HG03039 (cell line): ENCODE results near the gene SMKR1.
"Not testable (repeated sequence)": the region's sequence is repeated elsewhere in the genome, so short reads cannot be mapped to it uniquely, and the experiment has no call there.

Source experiments
- ATAC-seq: cut with Tn5 transposase; IDR thresholded peaks from one replicate; pipeline ENCODE4 v1.9.1; 2021; ENCODE audit warnings: mild to moderate bottlenecking, moderate library complexity; ENCODE audit not compliant: unreplicated experiment

Gene SMKR1

DNA sequence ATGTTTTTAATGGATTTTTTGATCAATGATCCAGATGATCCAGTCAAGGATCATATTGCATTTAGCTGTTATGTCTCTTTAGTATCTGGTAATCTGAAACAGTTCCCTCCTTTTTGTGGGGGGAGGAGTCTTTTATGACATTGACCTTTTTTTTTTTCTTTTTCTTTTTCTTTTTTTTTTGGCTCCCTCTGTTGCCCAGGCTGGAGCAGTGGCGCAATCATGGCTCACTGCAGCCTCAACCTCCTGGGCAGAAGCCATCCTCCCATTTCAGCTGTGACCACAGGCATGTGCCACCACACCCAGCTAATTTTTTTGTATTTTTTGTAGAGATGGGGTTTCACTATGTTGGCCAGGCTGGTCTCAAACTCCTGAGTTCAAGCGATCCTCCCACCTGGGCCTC lies 22.1 kb downstream of the SMKR1 start:
- ATAC-seq, result not testable (repeated sequence)

DNA sequence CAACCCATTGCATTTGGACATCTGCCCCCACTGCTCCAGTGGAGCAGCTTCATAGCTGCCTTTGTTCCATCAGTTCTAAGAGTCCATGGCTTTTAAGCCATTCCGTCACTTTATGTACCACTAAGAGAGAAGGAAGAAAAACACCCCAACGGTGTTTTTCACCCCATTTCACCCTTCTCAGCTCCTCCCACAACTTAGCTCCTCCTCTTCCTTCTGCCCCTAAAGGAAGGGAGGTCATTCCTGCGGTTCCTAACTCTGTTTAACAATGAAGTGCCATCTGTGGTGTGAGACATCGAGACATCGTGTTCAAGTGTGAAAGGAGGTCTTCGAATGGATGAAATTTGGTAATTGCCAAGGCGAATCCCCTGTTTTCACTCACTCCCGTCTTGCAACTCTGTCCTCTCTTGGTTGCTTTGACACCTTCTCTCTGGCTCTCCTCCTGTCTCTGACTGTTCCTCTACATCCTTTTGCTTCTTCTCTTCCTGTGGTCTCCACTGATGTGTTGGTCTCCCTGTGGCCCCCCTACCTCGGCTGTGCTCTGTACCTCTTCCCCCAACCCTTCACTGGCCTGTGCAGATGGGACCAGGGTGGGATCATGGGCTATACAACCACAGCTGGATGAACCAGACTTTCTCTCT lies 23.0 kb downstream of the SMKR1 start:
- no peak for ATAC-seq

DNA sequence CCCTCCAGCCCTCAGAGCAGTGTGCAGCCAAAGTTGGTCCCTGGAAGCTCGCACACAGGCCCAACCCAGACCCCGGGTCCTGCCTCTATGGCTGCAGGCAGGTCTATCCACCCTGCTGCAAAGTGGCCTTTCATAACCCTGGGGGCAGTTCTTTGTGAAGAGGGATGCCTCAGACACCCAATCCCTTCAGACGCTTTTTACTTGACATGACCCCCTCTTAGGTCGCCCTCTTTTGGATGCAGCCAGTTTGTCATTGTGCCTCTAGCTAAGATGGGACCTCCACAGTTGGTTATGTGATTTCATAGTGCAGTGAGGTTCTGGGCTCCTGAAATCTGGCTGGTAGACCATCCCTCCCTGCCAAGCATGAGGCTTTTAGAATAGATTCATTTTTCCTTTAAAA lies 27.3 kb downstream of the SMKR1 start:
- no peak for ATAC-seq

DNA sequence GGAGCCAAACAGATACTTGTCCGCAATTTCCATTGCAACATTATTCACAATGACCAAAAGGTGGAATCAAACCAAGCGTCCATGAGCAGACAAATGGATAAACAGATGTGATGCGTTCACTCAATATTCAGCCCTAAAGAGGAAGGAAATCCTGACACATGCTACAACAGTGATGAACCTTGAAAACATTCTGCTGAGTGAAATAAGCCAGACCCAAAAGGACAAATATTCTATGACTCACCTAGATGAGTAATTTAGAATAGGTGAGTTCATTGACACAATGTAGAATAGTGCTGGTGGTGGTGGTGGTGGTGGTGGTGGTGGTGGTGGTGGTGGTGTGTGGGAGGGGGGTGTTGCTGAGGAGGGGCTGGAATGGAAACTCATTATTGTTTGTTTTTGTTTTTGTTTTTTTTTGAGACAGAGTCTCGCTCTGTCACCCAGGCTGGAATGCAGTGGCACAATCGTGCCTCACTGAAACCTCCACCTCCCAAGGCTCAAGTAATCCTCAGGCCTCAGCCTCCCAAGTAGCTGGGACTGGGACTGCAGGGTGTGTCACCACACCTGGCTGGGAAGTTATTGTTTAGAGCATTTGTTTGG lies 28.6 kb downstream of the SMKR1 start:
- no peak for ATAC-seq

DNA sequence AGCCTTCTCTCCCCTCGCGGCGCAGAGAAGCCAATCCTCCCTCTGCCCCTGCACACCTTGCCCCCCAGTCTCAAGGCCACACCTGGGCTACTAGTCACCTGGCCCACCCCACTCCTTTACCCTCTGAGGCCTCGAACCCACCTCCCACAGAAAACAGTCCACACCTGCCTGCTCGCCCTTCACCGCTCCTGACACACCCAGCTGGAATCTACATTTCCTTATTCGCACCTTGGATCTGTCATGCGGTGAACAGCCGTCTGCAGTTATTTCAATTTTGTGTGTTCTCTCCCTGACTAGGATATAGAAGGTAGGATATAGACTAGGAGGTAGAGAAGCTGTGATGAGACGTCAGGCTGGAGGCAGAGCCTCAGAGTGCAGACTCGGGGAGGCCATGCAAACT lies 29.4 kb downstream of the SMKR1 start:
- ATAC-seq, result no peak

DNA sequence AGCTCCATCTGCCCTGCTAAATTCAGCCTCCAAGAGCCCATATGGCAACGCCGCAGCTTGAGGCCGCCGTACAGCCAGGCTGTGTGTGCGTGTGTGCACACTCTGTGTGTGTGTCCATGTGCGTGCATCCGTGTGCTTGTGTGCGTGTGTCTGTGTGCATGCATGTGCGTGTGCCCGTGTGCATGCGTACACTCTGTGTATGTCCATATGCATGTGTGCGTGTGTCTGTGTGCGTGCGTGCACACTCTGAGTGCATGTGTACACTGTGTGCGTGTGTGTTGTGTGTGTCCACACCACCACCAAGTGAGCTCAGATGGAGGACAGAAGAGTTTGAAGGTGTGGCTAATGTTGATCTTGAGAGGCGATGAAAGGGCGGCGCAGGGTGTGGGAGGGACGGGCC lies 30.0 kb downstream of the SMKR1 start:
- ATAC-seq, result no peak

DNA sequence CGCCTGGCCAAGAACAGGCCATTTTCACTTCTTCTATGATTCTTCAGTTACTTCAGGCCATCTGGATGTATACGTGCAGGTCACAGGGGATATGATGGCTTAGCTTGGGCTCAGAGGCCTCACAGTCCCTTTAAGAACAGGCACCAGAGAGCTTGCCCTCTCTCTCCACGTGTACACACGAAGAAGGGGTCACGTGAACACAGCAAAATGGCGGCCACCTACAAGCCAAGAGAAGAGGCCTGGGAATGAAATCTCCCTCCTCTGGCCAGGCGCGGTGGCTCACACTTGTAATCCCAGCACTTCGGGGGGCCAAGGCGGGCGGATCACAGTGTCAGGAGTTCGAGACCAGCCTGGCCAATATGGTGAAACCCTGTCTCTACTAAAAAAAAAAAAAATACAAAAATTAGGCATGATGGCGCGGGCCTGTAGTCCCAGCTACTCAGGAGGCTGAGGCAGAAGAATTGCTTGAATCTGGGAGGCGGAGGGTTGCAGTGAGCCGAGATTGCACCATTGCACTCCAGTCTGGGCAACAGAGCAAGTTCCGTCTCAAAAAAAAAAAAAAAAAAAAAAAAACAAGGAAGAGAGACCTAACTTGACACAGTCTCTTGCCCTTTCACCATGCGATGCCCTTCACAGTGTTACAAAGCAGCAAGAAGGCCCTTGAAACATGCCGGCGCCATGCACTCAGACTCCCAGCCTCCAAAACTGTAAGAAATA lies 32.4 kb downstream of the SMKR1 start:
- not testable (repeated sequence) for ATAC-seq

DNA sequence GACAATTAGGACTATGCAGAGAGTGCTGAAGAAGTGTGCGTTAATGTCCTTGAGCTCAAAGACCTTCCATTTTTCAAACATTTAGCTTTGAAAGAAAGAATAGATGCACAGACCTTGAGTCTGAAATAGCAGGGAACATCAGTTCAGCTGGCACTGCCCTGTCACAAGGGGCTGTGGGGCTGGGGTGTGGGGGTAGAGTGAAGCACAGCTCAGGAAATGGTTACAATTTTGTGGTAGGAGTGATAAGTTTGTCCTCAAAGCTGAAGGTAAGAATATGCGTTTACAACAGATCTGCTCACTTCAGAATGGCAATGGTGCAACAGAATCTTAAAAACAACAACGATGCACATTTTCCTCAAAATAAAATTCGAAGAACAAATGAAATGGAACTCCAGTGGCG lies 33.6 kb downstream of the SMKR1 start:
- no peak for ATAC-seq

DNA sequence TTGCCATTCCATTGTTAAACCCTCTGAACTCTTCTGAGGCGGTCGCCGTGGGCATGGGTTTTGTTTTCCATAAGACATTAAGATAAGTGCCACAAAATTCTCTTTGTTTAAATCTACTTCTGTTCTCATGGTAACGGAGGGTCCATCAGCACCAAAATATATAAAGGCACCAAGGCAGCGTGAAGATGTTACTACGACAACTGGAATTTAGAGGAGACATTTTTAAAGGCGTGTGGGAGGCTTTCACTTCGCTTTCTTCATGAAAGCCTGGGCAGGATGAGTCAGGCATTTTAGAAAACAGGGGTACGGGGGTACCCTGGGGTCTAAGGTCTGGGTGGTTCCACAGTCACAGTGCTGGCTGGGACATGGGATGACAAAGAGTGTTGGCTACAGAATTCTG lies 34.0 kb downstream of the SMKR1 start:
- ATAC-seq, result no peak

DNA sequence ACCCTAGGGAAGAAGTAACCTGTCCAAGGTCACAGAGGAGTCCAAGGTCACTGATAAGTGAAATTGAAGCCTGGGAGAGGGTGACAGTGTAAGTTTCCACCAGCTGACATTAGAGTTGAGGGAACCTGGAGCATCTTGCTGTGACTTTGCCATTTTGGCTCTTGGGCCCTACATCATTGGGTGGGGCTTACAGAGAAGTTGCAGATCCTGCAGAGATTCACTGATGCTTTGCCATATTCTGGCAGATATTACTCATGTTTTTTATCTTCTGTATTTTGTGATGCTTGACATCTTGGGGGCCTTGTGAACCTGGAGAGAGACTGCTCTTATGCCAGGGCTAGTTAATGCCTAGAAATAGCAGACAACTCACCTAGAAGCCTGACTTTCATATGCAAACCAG lies 36.5 kb downstream of the SMKR1 start:
- ATAC-seq, result no peak

DNA sequence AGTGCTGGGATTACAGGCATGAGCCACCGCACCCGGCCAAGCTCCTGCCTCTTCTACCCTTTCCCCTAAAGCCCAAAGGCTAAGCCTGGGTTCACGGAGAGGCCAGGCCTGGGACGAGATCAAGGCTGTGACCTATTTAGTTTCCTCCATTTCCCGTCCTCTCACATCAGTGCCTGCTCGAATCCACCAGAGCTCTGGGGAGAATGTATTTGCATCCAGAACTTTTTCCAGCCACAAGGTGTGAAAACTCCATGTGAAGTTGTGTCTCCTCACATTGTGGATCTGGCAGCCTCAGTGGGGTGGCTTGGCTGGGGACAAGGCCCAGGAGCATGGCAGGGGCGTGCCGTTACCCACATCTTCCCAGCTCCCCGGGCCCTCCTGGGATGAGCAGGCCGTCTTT lies 38.0 kb downstream of the SMKR1 start:
- ATAC-seq, result no peak

DNA sequence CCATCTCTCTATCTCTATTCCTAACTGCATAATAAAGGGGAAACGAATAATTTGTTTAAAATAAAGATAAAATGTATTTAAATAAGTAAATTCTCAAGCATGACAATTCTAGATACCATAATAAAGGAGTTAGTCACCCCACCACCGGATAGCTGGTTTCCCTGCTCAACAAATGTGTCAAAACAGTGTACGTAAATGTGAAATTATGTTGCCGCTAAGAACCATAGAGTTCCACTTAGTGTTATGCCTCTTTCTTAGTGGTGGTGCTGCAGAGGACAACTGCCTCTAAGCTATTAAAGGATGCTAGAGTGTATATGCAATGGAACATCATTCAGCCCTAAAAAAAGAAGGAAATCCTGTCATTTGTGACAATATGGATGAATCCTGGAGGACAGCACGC lies 42.4 kb downstream of the SMKR1 start:
- ATAC-seq, result no peak

DNA sequence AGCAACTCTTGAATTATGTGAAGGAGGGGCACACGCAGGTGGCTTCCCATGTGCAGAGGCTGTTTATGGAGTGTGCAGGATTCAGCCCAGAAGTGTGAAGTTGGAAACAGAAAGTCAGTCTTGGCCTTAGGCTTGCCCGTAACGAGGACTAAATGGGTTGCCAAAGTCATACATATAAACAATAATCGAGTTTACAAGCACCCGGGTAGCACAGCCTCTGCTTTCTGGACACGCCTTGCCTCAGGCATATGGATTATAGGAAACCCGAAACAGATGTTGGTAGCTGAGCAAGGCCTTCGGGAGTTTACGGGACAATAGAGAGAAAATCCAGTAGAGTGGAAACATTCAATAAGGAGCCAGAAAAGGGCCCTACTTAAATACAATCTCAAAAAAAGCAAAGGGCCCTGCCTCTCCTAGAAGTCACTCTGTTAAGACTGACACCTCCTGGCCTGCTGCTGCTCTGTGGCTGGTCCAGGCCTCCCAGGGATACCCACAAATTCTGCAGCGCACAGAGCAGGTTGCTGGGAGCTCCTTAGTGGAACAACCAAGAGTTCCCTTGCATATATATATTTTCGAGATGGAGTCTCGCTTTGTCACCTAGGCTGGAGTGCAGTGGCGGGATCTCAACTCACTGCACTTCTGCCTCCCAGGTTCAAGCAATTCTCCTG lies 48.5 kb downstream of the SMKR1 start:
- ATAC-seq, result no peak

DNA sequence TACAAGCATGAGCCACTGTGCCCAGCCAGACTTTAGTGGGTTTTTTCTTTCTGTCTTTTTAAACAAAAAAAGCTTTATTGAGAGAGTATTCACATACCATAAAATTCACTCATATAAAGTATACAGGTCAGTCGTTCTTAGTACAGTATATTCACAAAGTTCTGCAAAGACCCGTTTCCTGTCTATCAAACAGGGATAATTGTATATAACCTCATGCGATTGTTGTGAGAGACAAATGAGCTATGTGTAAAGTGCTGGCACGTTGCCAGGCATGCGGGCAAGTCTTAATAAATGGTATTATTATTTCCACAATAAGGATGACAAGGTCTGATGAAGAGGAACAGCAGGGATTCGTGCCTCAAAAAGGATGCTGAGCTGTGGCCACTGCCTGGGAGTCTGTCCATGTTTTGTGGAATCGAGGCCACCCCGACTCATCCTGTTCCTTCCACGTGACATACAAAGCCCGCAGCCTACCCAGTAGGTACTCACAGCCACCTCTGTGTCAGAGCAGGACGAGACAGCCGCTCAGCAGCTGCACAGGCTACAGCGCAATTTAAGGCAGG lies 51.6 kb downstream of the SMKR1 start:
- no peak for ATAC-seq

DNA sequence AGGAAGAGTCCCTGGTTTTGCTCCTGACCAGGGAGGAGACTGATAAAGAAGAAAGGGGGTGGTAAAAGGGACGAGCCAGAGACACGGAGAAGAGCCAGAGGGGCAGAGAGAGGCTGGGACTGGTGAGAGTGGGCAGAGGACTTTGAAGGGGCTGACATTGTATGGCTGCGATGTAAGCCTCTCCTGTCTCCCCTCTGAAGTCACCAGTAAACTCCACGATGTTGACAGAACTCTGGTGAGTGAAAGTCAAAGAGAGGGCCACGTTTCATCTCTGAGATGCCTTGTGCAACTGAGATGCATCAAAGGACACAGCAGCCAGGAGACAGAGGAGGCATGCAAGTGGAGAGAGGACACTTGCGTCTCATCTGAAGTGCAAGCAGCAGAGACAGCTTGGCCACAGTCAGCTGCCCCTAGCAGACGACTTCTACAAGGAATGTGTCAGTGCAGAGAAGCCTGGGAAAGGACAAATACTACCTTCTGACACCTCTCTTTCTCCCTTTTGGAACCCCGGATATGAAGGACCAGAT lies 54.3 kb downstream of the SMKR1 start:
- ATAC-seq, result no peak

DNA sequence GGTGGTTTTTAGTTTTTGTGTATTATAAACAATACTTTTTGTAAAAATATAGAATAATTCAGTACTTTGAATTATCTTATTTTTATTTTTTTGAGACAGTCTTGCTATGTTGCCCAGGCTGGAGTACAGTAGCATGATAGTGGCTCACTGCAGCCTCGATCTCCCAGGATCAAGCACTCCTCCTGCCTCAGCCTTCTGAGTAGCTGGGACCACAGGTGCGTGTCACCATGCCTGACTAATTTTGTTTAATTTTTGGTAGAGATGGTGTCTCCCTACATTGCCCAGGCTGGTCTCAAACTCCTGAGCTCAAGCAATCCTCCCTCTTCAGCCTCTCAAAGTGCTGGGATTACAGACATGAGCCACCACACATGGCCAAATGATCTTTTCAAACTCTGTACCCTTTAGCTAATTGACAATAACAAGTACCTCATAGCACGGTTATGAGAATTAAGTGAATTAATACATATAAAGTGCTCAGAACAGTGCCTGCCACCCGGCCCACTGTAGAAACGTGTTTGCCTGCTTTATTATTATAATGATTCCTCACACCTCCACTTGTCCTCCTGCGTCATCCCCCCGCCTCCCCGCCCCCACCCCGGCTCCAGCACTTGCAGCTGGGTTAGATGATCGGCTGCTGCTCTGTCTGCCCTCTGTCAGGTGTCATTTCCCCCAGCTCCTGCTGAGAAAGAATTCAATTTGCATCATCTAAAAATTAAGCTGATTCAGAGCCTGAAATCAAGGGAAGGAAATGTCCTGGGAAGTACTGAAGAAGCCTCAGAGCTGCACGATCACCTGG lies 55.6 kb downstream of the SMKR1 start:
- no peak for ATAC-seq

DNA sequence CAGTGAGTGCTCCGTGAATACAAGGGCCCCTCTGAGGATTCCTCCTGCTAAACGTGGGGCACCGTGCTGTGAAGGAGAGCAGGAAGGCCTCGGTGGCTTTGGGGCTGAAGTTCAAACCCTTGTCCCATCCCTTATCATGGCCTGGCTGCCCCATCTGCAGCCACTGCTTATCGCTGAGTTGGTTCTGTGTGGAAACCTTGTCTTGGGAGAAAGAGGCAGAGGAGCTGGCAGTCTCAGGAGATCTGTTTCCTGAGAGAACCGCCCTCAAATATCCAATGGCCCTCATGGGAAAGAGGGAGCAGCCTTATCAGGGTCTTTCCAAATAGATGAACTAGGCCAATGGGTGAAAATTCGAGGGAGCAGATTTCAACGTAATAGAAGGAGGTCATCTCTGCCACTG lies 57.2 kb downstream of the SMKR1 start:
- no peak for ATAC-seq

DNA sequence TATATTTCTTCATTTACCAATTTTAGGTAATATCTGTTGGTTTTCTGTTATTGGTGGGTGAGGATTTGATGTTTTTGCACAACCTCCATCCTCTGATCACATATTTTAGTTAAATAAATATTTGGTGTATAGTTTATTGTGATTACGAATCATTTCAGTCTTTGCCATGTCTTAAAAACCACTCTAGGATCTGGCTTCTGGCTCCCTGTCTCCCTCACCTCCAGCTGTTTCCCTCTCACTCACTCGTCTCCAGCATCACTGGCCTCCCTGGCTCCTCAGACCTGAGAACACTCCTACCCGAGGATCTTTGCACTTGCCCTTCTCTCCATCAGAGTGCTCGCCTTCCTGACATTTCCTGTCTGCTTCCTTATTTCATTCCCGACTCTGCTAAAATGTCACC lies 58.5 kb downstream of the SMKR1 start:
- no peak for ATAC-seq

DNA sequence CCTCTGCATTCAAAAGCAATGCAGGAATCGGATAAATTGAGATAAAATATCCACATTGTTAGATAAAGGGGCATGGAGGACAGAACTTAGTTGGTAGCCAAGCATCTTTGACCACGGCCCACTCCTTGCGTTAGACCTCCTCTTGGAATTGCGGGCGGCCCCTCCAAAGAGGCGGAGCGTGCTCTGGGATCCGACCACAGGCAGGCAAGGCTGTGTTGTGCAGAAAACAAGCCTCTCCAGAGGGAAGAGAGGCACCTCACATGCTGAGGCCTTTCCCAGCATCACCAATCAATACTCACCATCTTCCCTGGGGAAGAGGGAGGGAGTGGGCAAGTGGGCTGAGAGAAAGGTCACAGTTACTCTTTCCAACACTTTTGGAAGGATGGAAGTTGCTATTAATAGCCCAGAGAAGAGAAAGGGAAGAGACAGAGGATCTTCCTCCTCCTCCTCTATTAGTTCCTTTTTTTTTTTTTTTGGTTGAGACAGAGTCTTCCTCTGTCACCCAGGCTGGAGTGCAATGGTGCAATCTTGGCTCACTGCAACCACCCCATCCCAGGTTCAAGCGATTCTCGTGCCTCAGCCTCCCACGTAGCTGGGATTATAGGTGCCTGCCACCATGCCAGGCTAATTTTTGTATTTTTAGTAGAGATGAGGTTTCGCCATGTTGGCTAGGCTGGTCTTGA lies 59.5 kb downstream of the SMKR1 start:
- no peak for ATAC-seq
